ENCODE data around the gene ANKMY2. TPM values are rescaled to one million over a fixed set of nuclear protein-coding genes. Genes with fewer than 3 reads are reported as not detected.

ANKMY2 gene
- total and polyA plus RNA-seq, 9 donors: 9.9 to 26.5 (median 21.7) TPM

DNA sequence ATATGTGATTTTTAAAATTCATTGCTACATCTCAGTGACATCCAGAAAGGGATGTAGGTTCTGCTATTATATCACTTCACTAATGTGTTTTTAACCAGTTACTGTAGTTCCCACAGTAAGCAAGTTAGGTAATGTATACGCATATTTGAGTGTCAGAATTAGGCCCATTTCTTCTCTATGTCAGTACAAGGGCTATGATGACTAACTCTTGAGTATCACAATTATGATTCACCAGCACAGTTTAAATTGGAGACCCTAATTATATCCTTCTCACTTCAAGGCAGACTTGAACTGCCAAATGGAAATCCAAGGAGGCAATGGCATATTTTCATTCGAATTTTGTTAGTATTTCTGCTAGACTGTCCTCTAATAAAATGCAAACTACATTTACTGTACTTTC lies 24.0 kb upstream of the ANKMY2 start:
- H3K36me3 ChIP-seq: no peaks in the 10 kb centered on the region
- WGBS, 3 donors: 73 to 79% (median 76%) methylated on average over 2 of the region's 2 CpGs
- DNase-seq: no peak
- H3K27me3 ChIP-seq: no peaks in the 10 kb centered on the region
- no peak overlapping the region for H3K27ac ChIP-seq
- intact Hi-C loops (cut with DNase I): no loop called here
- no peak overlapping the region for H3K4me3 ChIP-seq
- TF ChIP-seq EP300 (IDR thresholded peaks at IDR 0.05): no peak
- TF ChIP-seq, protein P1, sequence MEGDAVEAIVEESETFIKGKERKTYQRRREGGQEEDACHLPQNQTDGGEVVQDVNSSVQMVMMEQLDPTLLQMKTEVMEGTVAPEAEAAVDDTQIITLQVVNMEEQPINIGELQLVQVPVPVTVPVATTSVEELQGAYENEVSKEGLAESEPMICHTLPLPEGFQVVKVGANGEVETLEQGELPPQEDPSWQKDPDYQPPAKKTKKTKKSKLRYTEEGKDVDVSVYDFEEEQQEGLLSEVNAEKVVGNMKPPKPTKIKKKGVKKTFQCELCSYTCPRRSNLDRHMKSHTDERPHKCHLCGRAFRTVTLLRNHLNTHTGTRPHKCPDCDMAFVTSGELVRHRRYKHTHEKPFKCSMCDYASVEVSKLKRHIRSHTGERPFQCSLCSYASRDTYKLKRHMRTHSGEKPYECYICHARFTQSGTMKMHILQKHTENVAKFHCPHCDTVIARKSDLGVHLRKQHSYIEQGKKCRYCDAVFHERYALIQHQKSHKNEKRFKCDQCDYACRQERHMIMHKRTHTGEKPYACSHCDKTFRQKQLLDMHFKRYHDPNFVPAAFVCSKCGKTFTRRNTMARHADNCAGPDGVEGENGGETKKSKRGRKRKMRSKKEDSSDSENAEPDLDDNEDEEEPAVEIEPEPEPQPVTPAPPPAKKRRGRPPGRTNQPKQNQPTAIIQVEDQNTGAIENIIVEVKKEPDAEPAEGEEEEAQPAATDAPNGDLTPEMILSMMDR (IDR thresholded peaks at IDR 0.05): no peak
- TF ChIP-seq POLR2A (IDR thresholded peaks at IDR 0.05): no peak
- no peaks in the 10 kb centered on the region for H3K9me3 ChIP-seq
- H3K4me1 ChIP-seq (ENCODE audit: insufficient read depth): no peaks in the 10 kb centered on the region

GRCh38 chr7:16668978-16669377 lies 23.4 kb upstream of the ANKMY2 start:
- no peak overlapping the region for H3K27ac ChIP-seq
- no peaks in the 10 kb centered on the region for H3K9me3 ChIP-seq
- H3K4me3 ChIP-seq: no peak overlapping the region
- intact Hi-C loops (cut with DNase I): no loop called here
- no peaks in the 10 kb centered on the region for H3K4me1 ChIP-seq (ENCODE audit: insufficient read depth)
- no peak for DNase-seq
- TF ChIP-seq EP300 (IDR thresholded peaks at IDR 0.05) (no peak), POLR2A (IDR thresholded peaks at IDR 0.05) (no peak)
- TF ChIP-seq, protein P1 (IDR thresholded peaks at IDR 0.05): no peak
- no peaks in the 10 kb centered on the region for H3K36me3 ChIP-seq
- no peaks in the 10 kb centered on the region for H3K27me3 ChIP-seq
- 92 to 98% (median 96%) methylated on average over 5 of the region's 5 CpGs for WGBS, 3 donors

GRCh38 chr7:16668049-16668858 lies 22.7 kb upstream of the ANKMY2 start:
- WGBS, 3 donors: 63 to 75% (median 74%) methylated on average over 11 of the region's 11 CpGs
- Histone ChIP-seq H3K4me1 (ENCODE audit: insufficient read depth) (no peaks in the 10 kb centered on the region), H3K9me3 (no peaks in the 10 kb centered on the region), H3K27me3 (no peaks in the 10 kb centered on the region), H3K27ac (no peak overlapping the region), H3K4me3 (no peak overlapping the region), H3K36me3 (no peaks in the 10 kb centered on the region)
- intact Hi-C loops (cut with DNase I): no loop called here
- TF ChIP-seq EP300 (IDR thresholded peaks at IDR 0.05) (no peak), POLR2A (IDR thresholded peaks at IDR 0.05) (no peak)
- DNase-seq: peak in 4 of 5 donors; percentile 24 to 76 (median 45)

GRCh38 chr7:16667355-16667754 lies 21.8 kb upstream of the ANKMY2 start:
- intact Hi-C loops (cut with DNase I): no loop called here

More at GRCh38 chr7:16667355-16667754, 21.8 kb upstream of the ANKMY2 start:
- no peak for DNase-seq
- Histone ChIP-seq H3K27me3 (no peaks in the 10 kb centered on the region), H3K27ac (no peak overlapping the region), H3K9me3 (no peaks in the 10 kb centered on the region), H3K4me3 (no peak overlapping the region), H3K4me1 (ENCODE audit: insufficient read depth) (no peaks in the 10 kb centered on the region), H3K36me3 (no peaks in the 10 kb centered on the region)
- 87 to 98% (median 96%) methylated on average over 3 of the region's 3 CpGs for WGBS, 3 donors
- no peak for TF ChIP-seq POLR2A (IDR thresholded peaks at IDR 0.05)
- TF ChIP-seq EP300 (IDR thresholded peaks at IDR 0.05): no peak
- TF ChIP-seq, protein P1 (IDR thresholded peaks at IDR 0.05): no peak

All from ovary (tissue), 9 donors.